ENCODE results near the gene ACTR3.

The ACTR3 gene

GRCh38 chr2:113890253-113891235, 655 bp downstream of the ACTR3 start:
- peaks cover 84% of the 10 kb centered on the region for H3K79me2 ChIP-seq (ENCODE audit: insufficient read depth, low read length)
- peaks cover 70% of the 10 kb centered on the region for H3K4me1 ChIP-seq (ENCODE audit: insufficient read depth, low read length, poor library complexity, severe bottlenecking)

GRCh38 chr2:113891265-113891959, 1.5 kb downstream of the ACTR3 start:
- Histone ChIP-seq H3K4me3 (ENCODE audit: low read length, poor library complexity, severe bottlenecking) (peak overlapping the region; percentile 95), H4K20me1 (ENCODE audit: insufficient read depth, low read length, poor library complexity, severe bottlenecking) (peaks cover 66% of the 10 kb centered on the region), H3K36me3 (ENCODE audit: insufficient read depth, low read length) (no peaks in the 10 kb centered on the region), H3K4me2 (ENCODE audit: low read depth, low read length, poor library complexity, severe bottlenecking) (peak overlapping the region; percentile 88), H3K9ac (ENCODE audit: low read depth, low read length, poor library complexity, severe bottlenecking) (peak overlapping the region; percentile 97), H3F3A (ENCODE audit: low read depth) (no peaks in the 10 kb centered on the region), H3K9me3 (ENCODE audit: insufficient read depth, low read depth, low read length) (no peaks in the 10 kb centered on the region), H3K27me3 (ENCODE audit: insufficient read depth, low read length, poor library complexity, severe bottlenecking) (peaks cover 7% of the 10 kb centered on the region), H3K9me2 (replicated peaks; ENCODE audit: low read depth, low read length) (no peaks in the 10 kb centered on the region), H3K4me1 (ENCODE audit: insufficient read depth, low read length, poor library complexity, severe bottlenecking) (peaks cover 72% of the 10 kb centered on the region), H3K79me2 (ENCODE audit: insufficient read depth, low read length) (peaks cover 92% of the 10 kb centered on the region), H2AFZ (ENCODE audit: low read length) (no peak overlapping the region)
- TF ChIP-seq CTCF (conservative IDR thresholded peaks at IDR 0.05; ENCODE audit: low read length) (no peak), EZH2phosphoT487 (IDR thresholded peaks at IDR 0.05; ENCODE audit: borderline replicate concordance) (no peak)

More at GRCh38 chr2:113890253-113891235, 655 bp downstream of the ACTR3 start:
- peak overlapping the region; percentile 72; the same call in 1 of the 2 replicates for H2AFZ ChIP-seq (ENCODE audit: low read length)
- H3K4me3 ChIP-seq (ENCODE audit: low read length, poor library complexity, severe bottlenecking), result peak overlapping the region; percentile 95
- no peaks in the 10 kb centered on the region for H3K9me3 ChIP-seq (ENCODE audit: insufficient read depth, low read depth, low read length)
- no peaks in the 10 kb centered on the region for H3K9me2 ChIP-seq (replicated peaks; ENCODE audit: low read depth, low read length)
- H3K9ac ChIP-seq (ENCODE audit: low read depth, low read length, poor library complexity, severe bottlenecking), result peak overlapping the region; percentile 97
- no peaks in the 10 kb centered on the region for H3K36me3 ChIP-seq (ENCODE audit: insufficient read depth, low read length)
- peak overlapping the region; percentile 88 for H3K4me2 ChIP-seq (ENCODE audit: low read depth, low read length, poor library complexity, severe bottlenecking)
- peaks cover 58% of the 10 kb centered on the region for H4K20me1 ChIP-seq (ENCODE audit: insufficient read depth, low read length, poor library complexity, severe bottlenecking)
- no peaks in the 10 kb centered on the region for H3F3A ChIP-seq (ENCODE audit: low read depth)
- peaks cover 7% of the 10 kb centered on the region for H3K27me3 ChIP-seq (ENCODE audit: insufficient read depth, low read length, poor library complexity, severe bottlenecking)
- TF ChIP-seq EZH2phosphoT487 (IDR thresholded peaks at IDR 0.05; ENCODE audit: borderline replicate concordance) (no peak), CTCF (conservative IDR thresholded peaks at IDR 0.05; ENCODE audit: low read length) (no peak)

- H3K27me3 ChIP-seq (ENCODE audit: insufficient read depth, low read length, poor library complexity, severe bottlenecking), result peaks cover 7% of the 10 kb centered on the region
- no peaks in the 10 kb centered on the region for H3K9me3 ChIP-seq (ENCODE audit: insufficient read depth, low read depth, low read length)
- peaks cover 72% of the 10 kb centered on the region for H3K4me1 ChIP-seq (ENCODE audit: insufficient read depth, low read length, poor library complexity, severe bottlenecking)
- H3K36me3 ChIP-seq (ENCODE audit: insufficient read depth, low read length), result no peaks in the 10 kb centered on the region
- TF ChIP-seq CTCF (conservative IDR thresholded peaks at IDR 0.05; ENCODE audit: low read length), result no peak
- TF ChIP-seq EZH2phosphoT487 (IDR thresholded peaks at IDR 0.05; ENCODE audit: borderline replicate concordance), result no peak
- peaks cover 95% of the 10 kb centered on the region for H3K79me2 ChIP-seq (ENCODE audit: insufficient read depth, low read length)
- peaks cover 69% of the 10 kb centered on the region for H4K20me1 ChIP-seq (ENCODE audit: insufficient read depth, low read length, poor library complexity, severe bottlenecking)
- peak overlapping the region; percentile 88 for H3K4me2 ChIP-seq (ENCODE audit: low read depth, low read length, poor library complexity, severe bottlenecking)
- H3K9me2 ChIP-seq (replicated peaks; ENCODE audit: low read depth, low read length), result no peaks in the 10 kb centered on the region
- H3K9ac ChIP-seq (ENCODE audit: low read depth, low read length, poor library complexity, severe bottlenecking), result peak overlapping the region; percentile 97
- H2AFZ ChIP-seq (ENCODE audit: low read length), result no peak overlapping the region
- H3K4me3 ChIP-seq (ENCODE audit: low read length, poor library complexity, severe bottlenecking), result peak overlapping the region; percentile 95
- no peaks in the 10 kb centered on the region for H3F3A ChIP-seq (ENCODE audit: low read depth)
These were observed 2.3 kb downstream of the ACTR3 start for GRCh38 chr2:113892004-113892710.

Data from Loucy (cell line).